Measurements from ENCODE around the gene CRKL. TPM values are rescaled to one million over a fixed set of nuclear protein-coding genes. Genes with fewer than 3 reads are reported as not detected.

Gene CRKL
- total RNA-seq, 1 experiment from 2014 or later, result 82.5 TPM

GRCh38 chr22:20965888-20966855 lies 49.0 kb downstream of the CRKL start:
- intact Hi-C loops (cut with micrococcal nuclease; ENCODE audit: unreplicated experiment), result no loop called here
- DNase-seq (ENCODE audit: low spot score), result no peak
- POLR2A ChIA-PET (ENCODE audit: low non-redundant PET), result no interaction called here
- Histone ChIP-seq H3K27ac (ENCODE audit: low read depth, low read length, poor library complexity, severe bottlenecking) (no peak overlapping the region), H3K36me3 (ENCODE audit: insufficient read depth, low read length, poor library complexity, severe bottlenecking) (no peaks in the 10 kb centered on the region), H3K4me3 (ENCODE audit: low read depth, low read length, poor library complexity, severe bottlenecking) (no peak overlapping the region), H3K4me1 (ENCODE audit: insufficient read depth, low read length, poor library complexity, severe bottlenecking) (peaks cover 3% of the 10 kb centered on the region), H3K27me3 (replicated peaks; ENCODE audit: insufficient read depth, low read depth, low read length, poor library complexity) (peaks cover 4% of the 10 kb centered on the region), H3K9me3 (ENCODE audit: low read depth, low read length, poor library complexity, severe bottlenecking) (no peaks in the 10 kb centered on the region)
- no TSS peak for BruUV-seq (replicated peaks)
- TF ChIP-seq EZH2 (IDR thresholded peaks at IDR 0.05; ENCODE audit: borderline replicate concordance, low read depth, low read length, poor library complexity, severe bottlenecking) (no peak), CTCF (conservative IDR thresholded peaks at IDR 0.05; ENCODE audit: low read depth, low read length) (no peak)
- CTCF ChIA-PET, result interaction anchor here (0.8 kb wide), 1 partner anchor 10 kb away, joined by 3 read pairs; no protein-coding TSS in a partner anchor

- Histone ChIP-seq H3K27me3 (replicated peaks; ENCODE audit: insufficient read depth, low read depth, low read length, poor library complexity) (peaks cover 4% of the 10 kb centered on the region), H3K4me3 (ENCODE audit: low read depth, low read length, poor library complexity, severe bottlenecking) (no peak within 1 kb of the TSS), H3K4me1 (ENCODE audit: insufficient read depth, low read length, poor library complexity, severe bottlenecking) (peaks cover 8% of the 10 kb centered on the region), H3K27ac (ENCODE audit: low read depth, low read length, poor library complexity, severe bottlenecking) (no peak within 1 kb of the TSS), H3K36me3 (ENCODE audit: insufficient read depth, low read length, poor library complexity, severe bottlenecking) (no peaks in the 10 kb centered on the region), H3K9me3 (ENCODE audit: low read depth, low read length, poor library complexity, severe bottlenecking) (no peaks in the 10 kb centered on the region)
- no peak for DNase-seq (ENCODE audit: low spot score)
- no peak for TF ChIP-seq CTCF (conservative IDR thresholded peaks at IDR 0.05; ENCODE audit: low read depth, low read length)
- no peak for TF ChIP-seq EZH2 (IDR thresholded peaks at IDR 0.05; ENCODE audit: borderline replicate concordance, low read depth, low read length, poor library complexity, severe bottlenecking)
- CTCF ChIA-PET, result interaction anchor here (0.8 kb wide), 1 partner anchor 11 kb away, joined by 3 read pairs; no protein-coding TSS in a partner anchor
- intact Hi-C loops (cut with micrococcal nuclease; ENCODE audit: unreplicated experiment), result no loop called here
- POLR2A ChIA-PET (ENCODE audit: low non-redundant PET), result no interaction called here
- BruUV-seq (replicated peaks), result no TSS peak
Measured at GRCh38 chr22:20966883-20967696, 49.9 kb downstream of the CRKL start, which contains the start of gene AIFM3. TSS of gene AIFM3 (plus strand) at chr22:20967255. CDS start at chr22:20967945, 690 bp downstream.

- CTCF ChIA-PET, result no interaction called here
Measured at GRCh38 chr22:20967697-20968211, 50.5 kb downstream of the CRKL start.

More at GRCh38 chr22:20967697-20968211, 50.5 kb downstream of the CRKL start:
- peaks cover 4% of the 10 kb centered on the region for H3K27me3 ChIP-seq (replicated peaks; ENCODE audit: insufficient read depth, low read depth, low read length, poor library complexity)
- TF ChIP-seq CTCF (conservative IDR thresholded peaks at IDR 0.05; ENCODE audit: low read depth, low read length) (no peak), EZH2 (IDR thresholded peaks at IDR 0.05; ENCODE audit: borderline replicate concordance, low read depth, low read length, poor library complexity, severe bottlenecking) (no peak)
- BruUV-seq (replicated peaks), result no TSS peak
- H3K4me1 ChIP-seq (ENCODE audit: insufficient read depth, low read length, poor library complexity, severe bottlenecking), result peaks cover 8% of the 10 kb centered on the region
- DNase-seq (ENCODE audit: low spot score), result no peak
- no peaks in the 10 kb centered on the region for H3K9me3 ChIP-seq (ENCODE audit: low read depth, low read length, poor library complexity, severe bottlenecking)
- POLR2A ChIA-PET (ENCODE audit: low non-redundant PET), result no interaction called here
- intact Hi-C loops (cut with micrococcal nuclease; ENCODE audit: unreplicated experiment), result no loop called here
- H3K4me3 ChIP-seq (ENCODE audit: low read depth, low read length, poor library complexity, severe bottlenecking), result no peak overlapping the region
- no peaks in the 10 kb centered on the region for H3K36me3 ChIP-seq (ENCODE audit: insufficient read depth, low read length, poor library complexity, severe bottlenecking)
- no peak overlapping the region for H3K27ac ChIP-seq (ENCODE audit: low read depth, low read length, poor library complexity, severe bottlenecking)

Measured in A673 (cell line).